Measurements from ENCODE around the gene CLECL1.

DNA sequence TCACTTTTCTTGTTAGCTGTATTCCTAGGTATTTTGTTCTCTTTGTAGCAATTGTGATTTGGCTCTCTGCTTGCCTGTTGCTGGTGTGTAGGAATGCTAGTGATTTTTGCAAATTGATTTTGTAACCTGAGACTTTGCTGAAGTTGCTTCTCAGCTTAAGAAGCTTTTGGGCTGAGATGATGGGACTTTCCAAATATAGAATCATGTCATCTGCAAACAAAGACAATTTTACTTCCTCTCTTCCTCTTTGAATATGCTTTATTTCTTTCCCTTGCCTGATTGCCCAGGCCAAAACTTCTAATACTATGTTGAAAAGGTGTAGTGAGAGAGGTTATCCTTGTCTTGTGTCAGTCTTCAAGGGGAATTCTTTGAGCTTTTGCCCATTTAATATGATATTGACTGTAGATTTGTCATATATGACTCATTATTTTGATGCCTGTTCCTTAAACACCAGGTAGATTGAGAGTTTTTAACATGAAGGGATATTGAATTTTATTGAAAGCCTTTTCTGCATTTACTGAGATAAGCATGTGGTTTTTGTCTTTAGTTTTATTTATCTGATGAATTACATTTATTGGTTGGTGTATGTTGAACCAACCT lies 26.7 kb downstream of the CLECL1 start:
- TF ChIP-seq, protein P1, sequence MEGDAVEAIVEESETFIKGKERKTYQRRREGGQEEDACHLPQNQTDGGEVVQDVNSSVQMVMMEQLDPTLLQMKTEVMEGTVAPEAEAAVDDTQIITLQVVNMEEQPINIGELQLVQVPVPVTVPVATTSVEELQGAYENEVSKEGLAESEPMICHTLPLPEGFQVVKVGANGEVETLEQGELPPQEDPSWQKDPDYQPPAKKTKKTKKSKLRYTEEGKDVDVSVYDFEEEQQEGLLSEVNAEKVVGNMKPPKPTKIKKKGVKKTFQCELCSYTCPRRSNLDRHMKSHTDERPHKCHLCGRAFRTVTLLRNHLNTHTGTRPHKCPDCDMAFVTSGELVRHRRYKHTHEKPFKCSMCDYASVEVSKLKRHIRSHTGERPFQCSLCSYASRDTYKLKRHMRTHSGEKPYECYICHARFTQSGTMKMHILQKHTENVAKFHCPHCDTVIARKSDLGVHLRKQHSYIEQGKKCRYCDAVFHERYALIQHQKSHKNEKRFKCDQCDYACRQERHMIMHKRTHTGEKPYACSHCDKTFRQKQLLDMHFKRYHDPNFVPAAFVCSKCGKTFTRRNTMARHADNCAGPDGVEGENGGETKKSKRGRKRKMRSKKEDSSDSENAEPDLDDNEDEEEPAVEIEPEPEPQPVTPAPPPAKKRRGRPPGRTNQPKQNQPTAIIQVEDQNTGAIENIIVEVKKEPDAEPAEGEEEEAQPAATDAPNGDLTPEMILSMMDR (IDR thresholded peaks at IDR 0.05), result no peak
- no peak for TF ChIP-seq POLR2A (IDR thresholded peaks at IDR 0.05)
